EL (cell line): ENCODE measurements around the gene DHX58.
"Not testable (repeated sequence)": the region's sequence is repeated elsewhere in the genome, so short reads cannot be mapped to it uniquely, and the experiment has no call there.

ENCODE experiments used
- DNase-seq: peaks from one replicate; pipeline ENCODE4 v3.0.0-alpha.2; 2016

DHX58 gene

GRCh38 chr17:42112552-42113176, at the start of gene DHX58:
DHX58 (minus strand) TSS chr17:42112714; CDS start chr17:42111892, 822 bp downstream.
- DNase-seq = peak; percentile 95

- DNase-seq = no peak
Observed at GRCh38 chr17:42160531-42160910, 48.0 kb upstream of the DHX58 start.

- DNase-seq = no peak
Observed at GRCh38 chr17:42159796-42160530, 47.4 kb upstream of the DHX58 start.

DNA sequence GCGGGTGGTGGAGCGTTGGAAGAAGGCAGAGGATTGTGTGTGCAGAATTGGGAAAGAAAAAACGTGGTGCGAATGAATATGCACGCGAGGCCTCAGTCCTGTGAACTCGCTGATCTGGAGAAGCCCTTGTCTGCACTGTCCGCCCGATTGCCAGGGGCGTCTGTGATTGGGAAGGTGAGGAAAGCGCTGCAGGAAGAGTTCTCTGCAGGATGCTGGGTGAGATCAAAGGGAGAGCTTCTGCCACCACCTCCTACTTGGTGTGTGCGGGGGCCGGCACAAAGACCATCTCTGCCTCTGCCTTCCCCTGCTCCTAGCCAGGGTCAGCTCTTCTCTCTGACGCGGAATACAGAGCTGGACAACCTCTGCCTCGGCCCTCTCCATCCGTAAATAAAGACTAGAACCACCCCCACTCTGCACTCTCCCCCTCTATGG, 43.1 kb upstream of the DHX58 start:
- DNase-seq = no peak

DNA sequence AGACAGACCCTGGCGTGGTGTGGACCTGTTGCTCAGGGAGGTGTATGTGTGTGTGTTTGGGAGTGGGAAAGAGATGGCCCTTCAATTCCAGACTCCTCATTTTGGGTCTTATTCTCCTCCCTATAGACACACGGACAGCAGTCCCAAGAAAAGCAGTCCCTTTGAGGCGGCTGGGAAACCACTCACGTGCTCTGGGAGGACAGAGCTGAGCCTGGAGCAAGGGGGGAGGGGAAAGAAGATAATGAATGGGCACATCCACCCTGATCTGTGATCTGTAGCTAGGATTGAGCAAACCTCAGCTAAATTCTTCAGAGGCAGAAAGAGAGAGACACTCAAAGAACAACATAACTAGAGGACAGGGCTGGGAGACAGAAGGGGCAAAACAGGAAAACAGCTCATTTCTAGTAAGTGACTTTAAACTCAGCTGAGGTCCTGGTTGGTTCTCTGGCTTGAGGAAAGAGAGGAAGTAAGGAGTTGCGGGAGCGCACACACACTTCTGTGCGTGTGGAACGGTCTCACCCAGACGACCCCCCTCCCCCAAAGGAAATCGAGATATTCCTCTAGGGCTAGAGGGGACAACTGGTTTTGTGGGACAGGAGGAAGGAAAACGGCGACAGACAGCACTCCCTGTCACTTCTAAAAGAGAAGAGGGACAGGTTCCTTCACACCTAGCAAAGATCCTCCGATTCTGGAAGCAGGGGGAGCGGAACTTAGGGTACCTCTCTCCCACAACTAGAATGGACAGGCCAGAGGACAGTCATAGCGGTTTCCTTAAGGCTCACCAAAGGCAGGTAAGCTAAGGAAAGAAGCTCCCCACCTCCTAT, 41.6 kb upstream of the DHX58 start:
- peak; percentile 39 for DNase-seq

DNA sequence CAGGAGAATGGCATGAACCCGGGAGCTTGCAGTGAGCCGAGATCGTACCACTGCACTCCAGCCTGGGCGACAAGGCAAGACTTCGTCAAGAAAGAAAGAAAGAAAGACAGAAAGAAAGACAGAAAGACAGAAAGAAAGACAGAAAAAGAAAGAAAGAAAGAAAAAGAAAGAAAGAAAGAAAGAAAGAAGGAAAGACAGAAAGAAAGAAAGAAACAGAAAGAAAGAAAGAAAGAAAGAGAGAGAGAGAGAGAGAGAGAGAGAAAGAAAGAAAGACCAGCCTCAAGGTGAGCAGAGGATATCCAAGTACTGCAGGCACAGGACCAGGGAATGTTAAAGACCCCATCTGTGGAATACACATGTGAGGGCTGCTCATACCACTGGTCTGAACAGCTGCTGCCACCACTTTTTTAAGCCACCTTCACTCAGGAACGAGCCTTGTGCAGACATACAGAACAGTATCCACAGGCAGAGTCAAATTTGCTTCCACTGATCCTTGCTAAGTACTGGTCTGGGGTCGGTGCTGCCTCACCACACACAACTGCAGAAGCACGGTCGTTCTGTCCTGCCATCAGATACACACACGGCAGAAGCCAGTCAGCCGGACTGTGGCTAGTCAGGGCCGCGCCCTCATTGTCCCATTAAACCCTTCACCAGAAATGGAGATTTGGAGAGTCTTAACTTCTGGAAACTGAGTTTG, 34.5 kb upstream of the DHX58 start:
- no peak for DNase-seq

DNA sequence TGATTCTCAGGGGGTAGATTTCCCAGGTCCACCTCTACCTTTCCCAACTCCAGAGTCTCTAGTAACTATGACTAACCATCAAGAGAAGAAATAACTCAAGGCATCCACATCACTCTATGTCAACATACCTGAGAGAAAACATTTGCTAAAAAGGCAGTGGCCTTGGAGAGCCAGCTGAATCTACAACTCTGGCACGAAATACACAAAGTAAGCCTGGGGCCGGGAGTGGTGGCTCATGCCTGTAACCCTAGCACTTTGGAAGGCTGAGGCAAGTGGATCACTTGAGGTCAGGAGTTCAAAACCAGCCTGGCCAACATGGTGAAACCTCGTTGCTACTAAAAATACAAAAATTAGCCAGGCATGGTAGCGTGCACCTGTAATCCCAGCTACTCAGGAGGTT, 30.6 kb upstream of the DHX58 start:
- DNase-seq = not testable (repeated sequence)

- DNase-seq = peak; percentile 87
Observed at GRCh38 chr17:42142371-42142896, 29.9 kb upstream of the DHX58 start.

DNA sequence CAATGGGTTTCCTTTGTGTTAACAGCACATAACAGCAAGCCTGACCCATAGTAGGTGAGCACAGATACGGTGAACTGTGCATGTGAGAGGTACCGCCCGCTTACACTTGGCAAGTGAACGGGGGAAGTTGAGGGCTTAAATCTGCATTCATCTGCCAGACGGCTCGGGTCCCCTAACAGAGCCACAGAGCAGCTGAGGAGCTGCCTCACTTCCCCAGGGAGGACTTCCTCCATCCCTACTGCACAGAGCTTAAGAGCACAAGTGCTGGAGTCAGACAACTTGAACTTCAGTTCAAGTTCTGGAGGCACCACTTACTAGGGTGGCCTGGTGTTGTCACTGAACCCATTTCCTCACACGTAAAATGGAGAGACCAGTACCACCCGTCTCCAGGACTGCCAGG, 28.9 kb upstream of the DHX58 start:
- no peak for DNase-seq

GRCh38 chr17:42140690-42141089, 28.2 kb upstream of the DHX58 start:
- DNase-seq = not testable (repeated sequence)

GRCh38 chr17:42138749-42139492, 26.4 kb upstream of the DHX58 start:
- no peak for DNase-seq

DNA sequence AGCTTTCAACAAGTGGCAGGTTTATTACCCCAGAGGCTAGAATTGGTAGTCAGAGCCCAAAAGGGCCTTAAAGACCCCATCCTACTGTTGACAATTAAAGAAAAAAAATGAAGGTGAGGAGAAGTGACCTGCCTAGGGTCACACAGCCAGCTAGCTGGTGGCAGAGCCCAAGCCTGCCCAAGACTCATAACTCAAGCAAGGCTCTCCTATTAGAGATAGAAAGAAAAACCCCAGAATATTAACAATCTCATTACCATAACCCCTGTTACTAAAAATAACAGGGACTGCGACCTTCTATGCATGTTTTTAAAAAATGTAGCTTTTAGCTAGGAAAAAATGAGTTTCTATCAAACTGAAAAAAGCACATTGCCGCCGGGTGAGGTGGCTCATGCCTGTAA, 24.1 kb upstream of the DHX58 start:
- DNase-seq = no peak

DNA sequence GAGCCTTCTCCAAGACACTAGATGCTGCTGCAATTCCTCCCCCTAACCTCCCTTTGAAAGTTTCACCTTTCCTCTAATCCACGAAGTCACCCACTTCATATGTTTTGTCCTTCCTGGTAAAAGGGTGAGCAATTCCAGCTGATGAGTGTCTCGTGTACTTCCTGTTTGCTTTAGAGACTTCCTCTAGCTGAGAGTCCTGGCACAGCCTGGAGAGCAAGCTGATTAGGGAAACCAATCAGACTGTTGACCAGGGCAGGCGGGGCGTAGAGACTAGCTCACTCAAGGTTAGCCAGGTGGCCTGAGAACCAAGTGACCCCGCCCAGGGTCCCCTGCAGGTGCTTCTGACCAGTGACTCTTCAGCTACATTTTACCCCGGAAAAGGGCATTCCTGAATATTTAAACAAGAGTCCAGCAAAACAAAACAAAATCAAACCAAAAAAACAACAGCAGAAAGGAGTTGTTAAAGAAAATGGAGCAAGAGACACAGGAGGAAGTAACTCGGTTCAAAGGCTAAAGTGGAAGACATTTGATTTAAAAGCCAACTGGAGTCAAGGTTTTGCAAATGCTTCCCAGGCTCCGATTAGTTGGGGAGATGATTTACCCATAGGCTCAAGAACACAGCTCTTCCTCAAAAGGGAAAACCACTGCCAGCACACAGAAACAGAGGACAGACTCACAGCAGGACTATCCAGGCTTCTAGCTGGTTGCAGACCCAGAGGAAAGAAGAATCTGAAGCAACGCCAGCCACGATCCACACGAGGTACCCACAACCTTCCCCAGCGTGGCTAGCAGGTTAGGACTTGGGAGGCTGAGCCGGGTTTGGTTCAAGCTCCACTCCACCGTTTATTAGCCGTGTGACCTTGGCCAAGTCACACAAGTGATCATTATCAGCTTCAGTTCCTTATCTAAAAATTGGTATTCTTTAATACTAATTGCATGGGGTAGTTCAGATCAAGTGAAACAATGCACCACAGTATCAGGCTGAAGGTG, 23.4 kb upstream of the DHX58 start:
- peak; percentile 66 for DNase-seq

GRCh38 chr17:42135151-42135550, 22.6 kb upstream of the DHX58 start:
- DNase-seq = no peak

DNA sequence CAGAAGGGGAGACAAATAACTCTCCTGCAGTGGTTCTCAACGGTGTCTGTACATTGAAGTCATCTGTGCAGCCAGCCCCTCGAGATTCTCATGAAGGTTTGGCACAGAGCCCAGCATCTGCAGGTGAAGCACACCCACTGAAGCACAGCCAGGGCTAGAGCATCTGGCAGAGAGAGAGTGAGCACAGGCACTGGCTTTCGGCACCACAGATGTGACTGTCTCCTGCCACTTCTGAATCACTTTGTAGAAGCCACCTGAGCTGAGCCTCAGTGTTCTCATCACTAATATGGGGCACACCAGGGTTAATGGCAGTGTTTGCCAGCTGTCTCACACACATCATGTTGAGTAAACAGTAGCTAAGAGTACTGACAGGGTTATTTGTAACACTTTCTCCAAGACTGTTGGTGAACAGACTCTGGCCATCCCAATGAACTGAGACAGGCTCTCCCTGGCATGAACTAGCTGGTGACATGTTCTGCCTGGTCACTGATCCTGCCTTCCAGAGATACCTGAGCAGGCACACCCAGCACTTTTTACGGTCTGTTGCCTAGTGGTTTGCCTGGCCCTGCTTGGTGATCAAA, 21.0 kb upstream of the DHX58 start:
- DNase-seq = no peak

- peak; percentile 88 for DNase-seq
Observed at GRCh38 chr17:42132941-42133340, 20.4 kb upstream of the DHX58 start.

GRCh38 chr17:42131981-42132432, 19.5 kb upstream of the DHX58 start:
- DNase-seq = no peak

DNA sequence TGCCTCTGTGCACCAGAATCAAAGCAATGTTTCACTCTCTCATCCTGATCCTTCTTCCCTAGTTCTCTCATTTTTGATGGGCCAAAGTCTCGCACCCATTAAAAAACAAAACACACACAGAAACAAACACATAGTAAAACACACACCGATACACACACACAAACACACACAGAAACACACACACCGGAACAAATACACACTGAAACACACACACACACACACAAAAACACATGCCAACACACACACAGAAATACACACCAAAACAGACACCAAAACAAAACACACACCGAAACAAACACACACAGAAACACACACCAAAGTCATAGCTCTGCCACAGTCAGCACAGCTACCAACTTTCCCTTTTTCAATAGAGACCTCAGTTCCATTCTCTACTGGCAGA, 18.7 kb upstream of the DHX58 start:
- no peak for DNase-seq

DNA sequence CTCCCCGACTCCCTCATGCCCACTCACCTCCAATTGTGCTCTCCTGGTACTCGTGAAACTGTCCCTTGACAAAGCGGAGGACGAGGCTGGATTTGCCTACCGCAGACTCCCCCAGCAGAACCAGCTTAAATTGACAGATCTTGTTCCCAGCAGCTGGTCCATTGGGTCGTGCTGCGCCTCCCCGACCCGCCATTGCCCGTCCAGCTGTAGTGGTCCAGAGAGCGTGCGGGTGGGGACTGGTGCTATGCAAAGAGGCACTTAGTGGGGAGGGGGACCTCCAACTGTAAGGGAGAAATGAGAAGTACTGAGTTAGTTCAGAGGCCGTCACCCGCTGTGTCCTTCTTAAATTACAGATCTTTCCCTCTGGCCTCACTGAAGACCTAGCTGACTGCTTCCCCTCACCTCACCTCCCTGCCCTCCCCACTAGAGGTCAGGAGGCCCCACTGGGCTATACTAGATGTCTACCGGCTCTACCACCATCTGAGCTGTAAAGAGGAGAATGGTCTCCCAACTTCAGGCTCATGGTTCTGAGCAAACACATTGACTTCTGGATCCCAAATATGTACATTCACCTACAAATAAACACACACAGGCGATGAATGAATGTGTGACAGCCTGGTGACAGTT, 17.9 kb upstream of the DHX58 start:
- no peak for DNase-seq
